Measurements from ENCODE around the gene TMEM208.

Gene TMEM208

GRCh38 chr16:67249178-67250044, 22.5 kb downstream of the TMEM208 start:
- in situ Hi-C loops (cut with HindIII; ENCODE audit: low sequenced_read_pairs) = no loop called here
- no peak for TF ChIP-seq CTCF (IDR thresholded peaks at IDR 0.05; ENCODE audit: low read depth, low read length, missing control alignments)

GRCh38 chr16:67250045-67250327, 23.1 kb downstream of the TMEM208 start:
- no peak for TF ChIP-seq CTCF (IDR thresholded peaks at IDR 0.05; ENCODE audit: low read depth, low read length, missing control alignments)
- DNase-seq (ENCODE audit: low read depth) = no peak
- in situ Hi-C loops (cut with HindIII; ENCODE audit: low sequenced_read_pairs) = no loop called here
- peak overlapping the region; percentile 91 for H3K4me3 ChIP-seq (ENCODE audit: low read depth, low read length)

More at GRCh38 chr16:67249178-67250044, 22.5 kb downstream of the TMEM208 start:
- no peak for DNase-seq (ENCODE audit: low read depth)
- H3K4me3 ChIP-seq (ENCODE audit: low read depth, low read length) = peak overlapping the region; percentile 91

GRCh38 chr16:67252609-67253497, 25.9 kb downstream of the TMEM208 start:
- DNase-seq (ENCODE audit: low read depth) = no peak
- in situ Hi-C loops (cut with HindIII; ENCODE audit: low sequenced_read_pairs) = no loop called here
- TF ChIP-seq CTCF (IDR thresholded peaks at IDR 0.05; ENCODE audit: low read depth, low read length, missing control alignments) = no peak
- H3K4me3 ChIP-seq (ENCODE audit: low read depth, low read length) = no peak overlapping the region

- TF ChIP-seq CTCF (IDR thresholded peaks at IDR 0.05; ENCODE audit: low read depth, low read length, missing control alignments) = no peak
- no peak for DNase-seq (ENCODE audit: low read depth)
- no peak overlapping the region for H3K4me3 ChIP-seq (ENCODE audit: low read depth, low read length)
- in situ Hi-C loops (cut with HindIII; ENCODE audit: low sequenced_read_pairs) = no loop called here
These were observed 28.0 kb downstream of the TMEM208 start for GRCh38 chr16:67254801-67255552.

- DNase-seq (ENCODE audit: low read depth) = no peak
- no peak for TF ChIP-seq CTCF (IDR thresholded peaks at IDR 0.05; ENCODE audit: low read depth, low read length, missing control alignments)
- H3K4me3 ChIP-seq (ENCODE audit: low read depth, low read length) = no peak overlapping the region
- in situ Hi-C loops (cut with HindIII; ENCODE audit: low sequenced_read_pairs) = no loop called here
These were observed 28.8 kb downstream of the TMEM208 start for GRCh38 chr16:67255553-67256221.
